NK-92 (cell line): ENCODE measurements around the gene ZNRD2.

Experiments used
- DNase-seq: peaks from one replicate; lab custom pipeline; 2025; ENCODE audit not compliant: unreplicated experiment; lab: John Stamatoyannopoulos, UW

ZNRD2 gene

GRCh38 chr11:65586247-65586630 is 16.0 kb downstream of the ZNRD2 start:
- DNase-seq = no peak

GRCh38 chr11:65586676-65587075 is 16.4 kb downstream of the ZNRD2 start:
- DNase-seq = no peak

GRCh38 chr11:65588199-65589054 is 18.1 kb downstream of the ZNRD2 start:
- no peak for DNase-seq

- DNase-seq = no peak
Measured at GRCh38 chr11:65589444-65590239, 19.4 kb downstream of the ZNRD2 start.

GRCh38 chr11:65590240-65590738 is 20.0 kb downstream of the ZNRD2 start:
- DNase-seq = no peak

GRCh38 chr11:65591939-65592857 is 21.9 kb downstream of the ZNRD2 start:
- DNase-seq = no peak

GRCh38 chr11:65592858-65593517 is 22.7 kb downstream of the ZNRD2 start:
- no peak for DNase-seq

- DNase-seq = no peak
Measured at GRCh38 chr11:65593518-65594414, 23.5 kb downstream of the ZNRD2 start.

GRCh38 chr11:65595131-65595530 is 24.9 kb downstream of the ZNRD2 start:
- DNase-seq = no peak

GRCh38 chr11:65595543-65596281 is 25.4 kb downstream of the ZNRD2 start, which contains the start of gene KCNK7:
Gene KCNK7, minus strand, starts transcription at chr11:65595800. Its CDS starts 28 bp downstream, at chr11:65595772.
- no peak for DNase-seq

GRCh38 chr11:65596520-65596919 is 26.2 kb downstream of the ZNRD2 start:
- no peak for DNase-seq

- DNase-seq = no peak
Measured at GRCh38 chr11:65598258-65598699, 28.0 kb downstream of the ZNRD2 start.

GRCh38 chr11:65599216-65599954 is 29.1 kb downstream of the ZNRD2 start:
- DNase-seq = no peak

GRCh38 chr11:65599955-65600246 is 29.6 kb downstream of the ZNRD2 start:
- no peak for DNase-seq

GRCh38 chr11:65604258-65604657 is 34.0 kb downstream of the ZNRD2 start:
- DNase-seq = no peak

GRCh38 chr11:65606876-65607613 is 36.8 kb downstream of the ZNRD2 start:
- no peak for DNase-seq
